ENCODE results near the gene POLR3E. TPM values are rescaled to one million over a fixed set of nuclear protein-coding genes. Genes with fewer than 3 reads are reported as not detected.

The POLR3E gene
- total RNA-seq, 2 experiments from 2014 or later, result 74.5 to 107 TPM

- ChIA-PET POLR2A (interaction anchor here (0.7 kb wide), 1 partner anchor 39 kb away, joined by 3 read pairs; no protein-coding TSS in a partner anchor), CTCF (ENCODE audit: unreplicated experiment) (no interaction called here)
- TF ChIP-seq, protein P1, sequence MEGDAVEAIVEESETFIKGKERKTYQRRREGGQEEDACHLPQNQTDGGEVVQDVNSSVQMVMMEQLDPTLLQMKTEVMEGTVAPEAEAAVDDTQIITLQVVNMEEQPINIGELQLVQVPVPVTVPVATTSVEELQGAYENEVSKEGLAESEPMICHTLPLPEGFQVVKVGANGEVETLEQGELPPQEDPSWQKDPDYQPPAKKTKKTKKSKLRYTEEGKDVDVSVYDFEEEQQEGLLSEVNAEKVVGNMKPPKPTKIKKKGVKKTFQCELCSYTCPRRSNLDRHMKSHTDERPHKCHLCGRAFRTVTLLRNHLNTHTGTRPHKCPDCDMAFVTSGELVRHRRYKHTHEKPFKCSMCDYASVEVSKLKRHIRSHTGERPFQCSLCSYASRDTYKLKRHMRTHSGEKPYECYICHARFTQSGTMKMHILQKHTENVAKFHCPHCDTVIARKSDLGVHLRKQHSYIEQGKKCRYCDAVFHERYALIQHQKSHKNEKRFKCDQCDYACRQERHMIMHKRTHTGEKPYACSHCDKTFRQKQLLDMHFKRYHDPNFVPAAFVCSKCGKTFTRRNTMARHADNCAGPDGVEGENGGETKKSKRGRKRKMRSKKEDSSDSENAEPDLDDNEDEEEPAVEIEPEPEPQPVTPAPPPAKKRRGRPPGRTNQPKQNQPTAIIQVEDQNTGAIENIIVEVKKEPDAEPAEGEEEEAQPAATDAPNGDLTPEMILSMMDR (conservative IDR thresholded peaks at IDR 0.05; ENCODE audit: low read length), result no peak
- TF ChIP-seq EZH2phosphoT487 (IDR thresholded peaks at IDR 0.05; ENCODE audit: borderline replicate concordance, low read depth, low read length), result no peak
- Histone ChIP-seq H3K4me2 (ENCODE audit: low read length) (no peak overlapping the region), H3K4me3 (ENCODE audit: low read depth, low read length, poor library complexity, severe bottlenecking) (no peak overlapping the region), H2AFZ (ENCODE audit: low read length) (no peak overlapping the region), H3K27ac (ENCODE audit: low read depth, low read length, poor library complexity, severe bottlenecking) (no peak overlapping the region), H4K20me1 (ENCODE audit: insufficient read depth, low read length) (no peaks in the 10 kb centered on the region), H3K79me2 (ENCODE audit: insufficient read depth, low read depth, low read length) (peaks cover 32% of the 10 kb centered on the region; the same call in 1 of the 2 replicates), H3K36me3 (ENCODE audit: insufficient read depth, low read length) (peaks cover 86% of the 10 kb centered on the region), H3K9me3 (ENCODE audit: low read length) (no peaks in the 10 kb centered on the region), H3K9me2 (ENCODE audit: insufficient read depth, low read length) (no peaks in the 10 kb centered on the region), H3K4me1 (ENCODE audit: insufficient read depth, low read length, poor library complexity, severe bottlenecking) (peaks cover 19% of the 10 kb centered on the region)
- no peak for DNase-seq (ENCODE audit: low spot score)
- BruUV-seq (replicated peaks), result no TSS peak
- intact Hi-C loops (cut with micrococcal nuclease; ENCODE audit: unreplicated experiment), result no loop called here
These were observed 62.5 kb downstream of the POLR3E start for GRCh38 chr16:22359679-22360078.

DNA sequence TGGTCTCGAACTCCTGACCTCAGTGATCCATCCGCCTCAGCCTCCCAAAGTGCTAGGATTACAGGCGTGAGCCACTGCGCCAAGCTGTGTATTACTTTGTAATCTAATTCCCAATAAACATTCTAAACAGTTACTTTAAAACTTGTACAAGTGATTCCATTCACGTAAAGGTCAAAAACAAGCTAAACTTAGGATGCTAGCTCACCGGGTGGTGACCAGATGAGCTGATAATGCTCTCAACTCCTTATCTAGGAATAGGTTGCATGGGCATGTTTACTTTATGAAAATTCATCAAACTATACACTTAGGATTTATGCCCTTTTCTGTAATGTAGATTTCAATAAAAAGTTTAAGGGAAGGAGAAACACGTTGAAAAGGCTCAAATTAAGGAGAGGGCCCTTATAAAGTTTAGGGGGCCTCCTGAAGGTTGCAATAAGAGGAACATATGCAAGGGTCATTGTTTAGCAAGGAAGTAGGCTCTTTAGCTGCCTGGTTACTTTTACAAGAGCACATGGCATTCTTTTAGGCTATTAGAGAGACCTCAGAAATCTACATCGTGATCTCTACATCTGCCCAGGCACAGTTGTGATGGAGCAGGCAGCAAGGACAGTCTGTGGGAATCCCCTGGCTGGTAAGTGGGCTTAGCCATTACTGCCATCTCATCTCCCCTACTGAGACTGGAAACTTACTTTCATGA is 63.9 kb downstream of the POLR3E start:
- Histone ChIP-seq H3K4me2 (ENCODE audit: low read length) (no peak overlapping the region), H3K27ac (ENCODE audit: low read depth, low read length, poor library complexity, severe bottlenecking) (no peak overlapping the region), H3K36me3 (ENCODE audit: insufficient read depth, low read length) (peaks cover 86% of the 10 kb centered on the region), H3K79me2 (ENCODE audit: insufficient read depth, low read depth, low read length) (peaks cover 33% of the 10 kb centered on the region), H3K4me1 (ENCODE audit: insufficient read depth, low read length, poor library complexity, severe bottlenecking) (peaks cover 19% of the 10 kb centered on the region), H3K9me2 (ENCODE audit: insufficient read depth, low read length) (no peaks in the 10 kb centered on the region), H3K4me3 (ENCODE audit: low read depth, low read length, poor library complexity, severe bottlenecking) (no peak overlapping the region), H2AFZ (ENCODE audit: low read length) (no peak overlapping the region), H3K9me3 (ENCODE audit: low read length) (no peaks in the 10 kb centered on the region), H4K20me1 (ENCODE audit: insufficient read depth, low read length) (no peaks in the 10 kb centered on the region)
- intact Hi-C loops (cut with micrococcal nuclease; ENCODE audit: unreplicated experiment), result no loop called here
- no peak for TF ChIP-seq EZH2phosphoT487 (IDR thresholded peaks at IDR 0.05; ENCODE audit: borderline replicate concordance, low read depth, low read length)
- CTCF ChIA-PET (ENCODE audit: unreplicated experiment), result no interaction called here
- no peak for DNase-seq (ENCODE audit: low spot score)
- POLR2A ChIA-PET, result interaction anchor here (1.2 kb wide), 1 partner anchor 15 kb away, joined by 3 read pairs; no protein-coding TSS in a partner anchor
- no TSS peak for BruUV-seq (replicated peaks)

- POLR2A ChIA-PET, result no interaction called here
- BruUV-seq (replicated peaks), result no TSS peak
- intact Hi-C loops (cut with micrococcal nuclease; ENCODE audit: unreplicated experiment), result no loop called here
These were observed 67.0 kb downstream of the POLR3E start for GRCh38 chr16:22364241-22364640.

More at GRCh38 chr16:22364241-22364640, 67.0 kb downstream of the POLR3E start:
- Histone ChIP-seq H3K79me2 (ENCODE audit: insufficient read depth, low read depth, low read length) (peaks cover 52% of the 10 kb centered on the region), H4K20me1 (ENCODE audit: insufficient read depth, low read length) (peaks cover under 1% of the 10 kb centered on the region; the same call in 1 of the 2 replicates), H3K36me3 (ENCODE audit: insufficient read depth, low read length) (peaks cover 93% of the 10 kb centered on the region), H3K4me1 (ENCODE audit: insufficient read depth, low read length, poor library complexity, severe bottlenecking) (peaks cover 10% of the 10 kb centered on the region), H3K27ac (ENCODE audit: low read depth, low read length, poor library complexity, severe bottlenecking) (no peak overlapping the region), H3K4me2 (ENCODE audit: low read length) (no peak overlapping the region), H3K4me3 (ENCODE audit: low read depth, low read length, poor library complexity, severe bottlenecking) (no peak overlapping the region), H3K9me2 (ENCODE audit: insufficient read depth, low read length) (no peaks in the 10 kb centered on the region), H2AFZ (ENCODE audit: low read length) (no peak overlapping the region), H3K9me3 (ENCODE audit: low read length) (no peaks in the 10 kb centered on the region)
- no peak for DNase-seq (ENCODE audit: low spot score)
- TF ChIP-seq EZH2phosphoT487 (IDR thresholded peaks at IDR 0.05; ENCODE audit: borderline replicate concordance, low read depth, low read length), result no peak
- TF ChIP-seq, protein P1 (conservative IDR thresholded peaks at IDR 0.05; ENCODE audit: low read length), result no peak
- CTCF ChIA-PET (ENCODE audit: unreplicated experiment), result no interaction called here

Measured in OCI-LY7 (cell line).